ENCODE data around the gene ATG10.
"Not testable (repeated sequence)": the region's sequence is repeated elsewhere in the genome, so short reads cannot be mapped to it uniquely, and the experiment has no call there.

Gene ATG10

GRCh38 chr5:81986126-81986525 is 14.3 kb downstream of the ATG10 start:
- no peak for DNase-seq (ENCODE audit: low spot score)
- no peak for TF ChIP-seq CTCF (IDR thresholded peaks at IDR 0.05; ENCODE audit: extremely low read depth, missing control alignments)

GRCh38 chr5:81989204-81989603 is 17.4 kb downstream of the ATG10 start:
- DNase-seq (ENCODE audit: low spot score) = no peak
- TF ChIP-seq CTCF (IDR thresholded peaks at IDR 0.05; ENCODE audit: extremely low read depth, missing control alignments) = no peak

GRCh38 chr5:81994679-81995078 is 22.9 kb downstream of the ATG10 start:
- TF ChIP-seq CTCF (IDR thresholded peaks at IDR 0.05; ENCODE audit: extremely low read depth, missing control alignments) = no peak
- no peak for DNase-seq (ENCODE audit: low spot score)

- DNase-seq (ENCODE audit: low spot score) = no peak
- no peak for TF ChIP-seq CTCF (IDR thresholded peaks at IDR 0.05; ENCODE audit: extremely low read depth, missing control alignments)
Observed at GRCh38 chr5:81995407-81995806, 23.6 kb downstream of the ATG10 start.

- DNase-seq (ENCODE audit: low spot score) = no peak
- TF ChIP-seq CTCF (IDR thresholded peaks at IDR 0.05; ENCODE audit: extremely low read depth, missing control alignments) = no peak
Observed at GRCh38 chr5:82004511-82004910, 32.7 kb downstream of the ATG10 start.

- not testable (repeated sequence) for DNase-seq (ENCODE audit: low spot score)
Observed at GRCh38 chr5:82009869-82010268, 38.0 kb downstream of the ATG10 start.

- DNase-seq (ENCODE audit: low spot score) = no peak
Observed at GRCh38 chr5:82010696-82011095, 38.9 kb downstream of the ATG10 start.

More at GRCh38 chr5:82010696-82011095, 38.9 kb downstream of the ATG10 start:
- no peak for TF ChIP-seq CTCF (IDR thresholded peaks at IDR 0.05; ENCODE audit: extremely low read depth, missing control alignments)
